Activated naive CD8-positive, alpha-beta T cell (primary cell): ENCODE measurements around the gene GJC1.

ENCODE experiments used
- H3K27ac Mint-ChIP-seq: one replicate; pipeline ENCODE4 v1.8.0; 2021; ENCODE audit warnings: mixed read lengths
- H3K27me3 Mint-ChIP-seq: one replicate; pipeline ENCODE4 v1.8.0; 2021; ENCODE audit warnings: mixed read lengths
- H3K36me3 Mint-ChIP-seq: one replicate; pipeline ENCODE4 v1.8.0; 2021; ENCODE audit warnings: mixed read lengths
- H3K4me1 Mint-ChIP-seq: one replicate; pipeline ENCODE4 v1.8.0; 2021; ENCODE audit warnings: low read depth, mixed read lengths
- H3K4me3 Mint-ChIP-seq: one replicate; pipeline ENCODE4 v1.8.0; 2021; ENCODE audit warnings: mild to moderate bottlenecking, mixed read lengths
- H3K9me3 Mint-ChIP-seq: one replicate; pipeline ENCODE4 v1.8.0; 2021; ENCODE audit warnings: low read depth, mixed read lengths

The GJC1 gene

DNA sequence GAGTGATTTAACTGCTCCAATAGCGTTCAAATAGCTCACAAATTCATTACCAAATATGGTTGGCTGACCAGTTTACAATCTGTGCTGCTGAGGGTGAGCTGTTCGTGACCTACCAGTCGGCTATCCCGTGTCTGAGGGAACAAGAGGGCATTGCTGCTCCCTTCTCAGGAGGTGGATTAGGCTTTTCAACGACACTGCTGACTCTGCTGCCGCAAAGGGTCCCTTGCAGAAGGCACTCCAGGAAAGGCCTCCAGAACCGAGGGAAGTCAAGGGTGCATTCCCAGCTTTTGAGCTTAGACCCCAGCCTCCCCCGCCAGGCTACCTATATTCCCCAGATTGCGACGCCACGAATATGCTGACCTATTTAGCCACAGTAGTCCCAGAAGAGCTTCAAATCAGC lies 32.3 kb downstream of the GJC1 start:
- H3K27ac Mint-ChIP-seq: no peak overlapping the region
- H3K36me3 Mint-ChIP-seq: no peaks in the 10 kb centered on the region
- H3K4me3 Mint-ChIP-seq: no peak overlapping the region
- peaks cover 2% of the 10 kb centered on the region for H3K4me1 Mint-ChIP-seq
- no peaks in the 10 kb centered on the region for H3K27me3 Mint-ChIP-seq
- H3K9me3 Mint-ChIP-seq: no peaks in the 10 kb centered on the region

DNA sequence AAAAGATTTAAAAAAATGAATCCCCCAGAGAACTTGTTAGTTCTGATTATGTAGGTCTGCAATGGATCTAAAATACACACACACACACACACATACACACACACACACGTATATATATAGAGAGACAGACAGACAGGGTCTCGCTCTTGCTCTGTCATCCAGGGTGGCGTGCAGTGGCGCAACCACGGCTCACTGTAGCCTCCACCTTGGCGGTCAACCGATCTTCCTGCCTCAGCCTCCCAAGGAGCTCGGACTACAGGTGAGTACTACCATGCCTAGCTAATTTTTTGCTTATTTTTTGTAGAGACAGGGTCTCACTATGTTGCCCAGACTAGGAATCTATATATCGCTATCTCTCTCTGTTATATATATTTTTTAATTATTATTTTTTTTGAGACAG lies 33.4 kb downstream of the GJC1 start:
- H3K36me3 Mint-ChIP-seq: no peaks in the 10 kb centered on the region
- no peak overlapping the region for H3K4me3 Mint-ChIP-seq
- H3K27me3 Mint-ChIP-seq: no peaks in the 10 kb centered on the region
- peaks cover 2% of the 10 kb centered on the region for H3K4me1 Mint-ChIP-seq
- no peak overlapping the region for H3K27ac Mint-ChIP-seq
- H3K9me3 Mint-ChIP-seq: no peaks in the 10 kb centered on the region

DNA sequence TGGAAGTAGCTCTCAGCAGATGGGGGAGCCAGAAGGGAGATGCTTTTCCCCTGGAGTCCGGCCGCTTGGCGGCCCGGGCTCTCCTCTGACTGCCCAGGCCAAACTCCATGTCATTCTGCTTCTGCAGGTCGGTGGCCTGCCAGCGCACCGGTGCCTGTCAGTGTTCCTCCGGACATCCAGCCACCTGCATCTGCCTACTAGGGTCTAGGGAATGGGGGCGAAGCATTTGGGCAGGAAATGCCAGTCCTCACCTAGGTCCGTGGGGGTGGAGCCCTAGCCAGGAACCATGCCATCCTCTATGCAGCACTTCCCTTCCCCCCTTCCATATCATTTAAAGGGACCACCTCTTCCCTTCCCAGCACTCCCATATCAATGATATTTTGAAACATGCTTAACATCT lies 34.2 kb downstream of the GJC1 start:
- H3K27ac Mint-ChIP-seq: no peak overlapping the region
- no peaks in the 10 kb centered on the region for H3K9me3 Mint-ChIP-seq
- H3K36me3 Mint-ChIP-seq: no peaks in the 10 kb centered on the region
- H3K27me3 Mint-ChIP-seq: no peaks in the 10 kb centered on the region
- no peak overlapping the region for H3K4me3 Mint-ChIP-seq
- peaks cover 2% of the 10 kb centered on the region for H3K4me1 Mint-ChIP-seq

DNA sequence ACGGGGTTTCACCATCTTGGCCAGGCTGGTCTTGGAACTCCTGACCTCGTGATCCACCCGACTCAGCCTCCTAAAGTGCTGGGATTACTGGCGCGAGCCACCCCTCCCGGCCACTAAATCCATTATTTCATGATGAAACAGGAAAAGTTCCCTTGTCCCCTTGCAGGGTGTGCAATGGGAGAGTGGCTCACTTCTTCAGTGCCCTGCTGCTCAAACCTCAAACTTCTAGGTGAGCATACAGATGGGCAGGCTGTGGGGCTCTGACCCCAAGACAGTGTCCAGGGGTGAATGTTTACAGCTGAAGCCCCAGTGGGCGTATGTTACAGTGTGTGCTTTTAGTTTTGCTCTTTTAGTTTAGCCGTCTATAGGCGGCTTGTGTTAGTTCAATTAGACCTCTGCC lies 34.7 kb downstream of the GJC1 start:
- no peak overlapping the region for H3K27ac Mint-ChIP-seq
- peaks cover 2% of the 10 kb centered on the region for H3K4me1 Mint-ChIP-seq

GRCh38 chr17:44794851-44795413 lies 35.2 kb downstream of the GJC1 start:
- H3K36me3 Mint-ChIP-seq: no peaks in the 10 kb centered on the region
- H3K4me3 Mint-ChIP-seq: no peak overlapping the region
- no peaks in the 10 kb centered on the region for H3K9me3 Mint-ChIP-seq
- H3K27me3 Mint-ChIP-seq: no peaks in the 10 kb centered on the region
- H3K4me1 Mint-ChIP-seq: peaks cover 2% of the 10 kb centered on the region
- no peak overlapping the region for H3K27ac Mint-ChIP-seq

More for the DNA sequence above, 34.7 kb downstream of the GJC1 start:
- Mint-ChIP-seq H3K36me3 (no peaks in the 10 kb centered on the region), H3K4me3 (no peak overlapping the region), H3K9me3 (no peaks in the 10 kb centered on the region), H3K27me3 (no peaks in the 10 kb centered on the region)

- Mint-ChIP-seq H3K9me3 (no peaks in the 10 kb centered on the region), H3K27me3 (no peaks in the 10 kb centered on the region), H3K4me1 (peaks cover 2% of the 10 kb centered on the region), H3K4me3 (no peak overlapping the region), H3K36me3 (no peaks in the 10 kb centered on the region), H3K27ac (no peak overlapping the region)
These were observed 35.9 kb downstream of the GJC1 start for GRCh38 chr17:44793885-44794842.

DNA sequence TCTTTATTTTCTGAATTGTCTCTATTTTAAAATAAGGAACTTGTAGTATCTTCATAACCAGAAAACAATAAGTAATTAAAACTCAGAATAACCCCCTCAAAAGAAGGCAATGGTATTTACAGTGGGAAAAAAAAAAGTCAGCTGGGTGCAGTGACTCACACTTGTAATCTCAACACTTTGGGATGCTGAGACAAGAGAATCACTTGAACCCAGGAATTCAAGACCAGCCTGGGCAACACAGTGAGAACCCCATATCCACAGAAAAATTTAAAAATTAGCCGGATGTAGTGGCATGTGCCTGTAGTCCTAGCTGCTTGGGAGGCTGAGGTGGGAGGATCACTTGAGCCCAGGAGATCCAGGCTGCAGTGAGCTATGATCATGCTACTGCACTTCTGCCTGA lies 37.8 kb downstream of the GJC1 start:
- Mint-ChIP-seq H3K9me3 (no peaks in the 10 kb centered on the region), H3K4me1 (peaks cover 2% of the 10 kb centered on the region), H3K4me3 (no peak overlapping the region), H3K27me3 (no peaks in the 10 kb centered on the region), H3K36me3 (no peaks in the 10 kb centered on the region), H3K27ac (no peak overlapping the region)

GRCh38 chr17:44788139-44788538 lies 41.9 kb downstream of the GJC1 start:
- H3K4me3 Mint-ChIP-seq: no peak overlapping the region
- H3K9me3 Mint-ChIP-seq: no peaks in the 10 kb centered on the region
- no peaks in the 10 kb centered on the region for H3K36me3 Mint-ChIP-seq
- no peaks in the 10 kb centered on the region for H3K27me3 Mint-ChIP-seq
- H3K27ac Mint-ChIP-seq: no peak overlapping the region
- no peaks in the 10 kb centered on the region for H3K4me1 Mint-ChIP-seq

DNA sequence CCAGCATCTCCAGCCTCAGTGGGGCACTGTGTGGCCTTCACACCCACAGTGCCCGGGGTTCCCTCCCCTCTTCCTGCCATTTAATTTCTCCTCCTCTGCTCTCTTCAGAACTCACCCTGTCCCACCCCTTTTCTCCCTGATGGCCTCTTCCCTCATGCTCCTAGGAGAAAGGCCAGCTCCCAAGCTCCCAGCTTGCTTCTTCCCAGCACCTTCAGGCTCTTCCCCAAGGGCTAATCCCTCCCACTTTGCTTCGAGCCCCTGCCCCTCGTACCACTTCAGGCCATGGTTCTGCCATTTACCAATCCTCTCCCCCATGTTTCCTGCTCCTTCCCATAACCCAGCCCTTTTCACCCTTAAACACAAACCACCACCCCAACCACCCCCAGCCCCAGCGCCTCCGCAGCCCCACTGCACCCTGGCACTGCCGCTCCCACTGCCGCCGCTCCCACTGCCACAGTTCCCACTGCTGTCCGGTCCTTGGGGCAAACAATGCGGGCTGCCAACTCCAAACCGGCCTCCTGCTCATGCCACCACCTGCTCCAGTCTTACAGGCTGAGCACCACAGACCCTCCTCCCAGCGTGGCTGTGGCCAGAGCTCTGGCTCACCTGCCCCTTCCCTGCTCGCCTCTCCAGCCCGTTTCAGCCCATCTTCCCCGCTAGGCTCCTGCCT lies 42.7 kb downstream of the GJC1 start:
- Mint-ChIP-seq H3K9me3 (no peaks in the 10 kb centered on the region), H3K27me3 (no peaks in the 10 kb centered on the region), H3K27ac (no peak overlapping the region), H3K4me3 (no peak overlapping the region), H3K4me1 (no peaks in the 10 kb centered on the region), H3K36me3 (no peaks in the 10 kb centered on the region)

DNA sequence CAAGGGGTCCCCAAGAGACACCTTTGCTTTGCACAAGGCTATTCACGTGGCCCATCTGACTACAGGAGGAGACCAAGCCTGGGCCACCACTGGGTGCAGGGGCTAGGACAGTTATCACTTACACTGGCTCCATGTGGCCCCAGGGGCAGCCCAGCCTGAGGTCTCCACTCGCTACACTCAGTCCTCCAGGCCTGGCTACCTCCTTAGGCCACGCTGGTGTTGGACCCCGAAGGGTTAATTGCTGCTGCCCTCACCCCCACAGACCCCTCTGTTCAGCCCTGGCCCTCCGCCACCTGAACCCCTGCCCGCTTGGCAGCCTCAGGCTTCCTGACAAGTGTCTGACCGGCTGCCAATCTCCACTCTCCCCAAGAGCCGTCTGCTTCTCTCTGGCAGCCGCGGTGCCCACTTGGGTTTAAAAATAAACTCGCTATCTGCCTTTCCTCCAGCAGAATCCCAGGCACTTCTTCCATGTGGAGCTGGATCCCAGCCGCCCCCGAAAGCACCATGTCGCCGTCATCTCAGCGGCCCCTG lies 43.5 kb downstream of the GJC1 start:
- no peak overlapping the region for H3K4me3 Mint-ChIP-seq
- no peak overlapping the region for H3K27ac Mint-ChIP-seq
- H3K4me1 Mint-ChIP-seq: no peaks in the 10 kb centered on the region
- H3K27me3 Mint-ChIP-seq: no peaks in the 10 kb centered on the region
- H3K36me3 Mint-ChIP-seq: no peaks in the 10 kb centered on the region
- H3K9me3 Mint-ChIP-seq: no peaks in the 10 kb centered on the region

GRCh38 chr17:44785921-44786320 lies 44.2 kb downstream of the GJC1 start:
- H3K27ac Mint-ChIP-seq: no peak overlapping the region
- no peaks in the 10 kb centered on the region for H3K9me3 Mint-ChIP-seq
- H3K27me3 Mint-ChIP-seq: no peaks in the 10 kb centered on the region
- no peaks in the 10 kb centered on the region for H3K4me1 Mint-ChIP-seq
- H3K36me3 Mint-ChIP-seq: no peaks in the 10 kb centered on the region
- H3K4me3 Mint-ChIP-seq: no peak overlapping the region

GRCh38 chr17:44782326-44782850 lies 47.7 kb downstream of the GJC1 start:
- no peaks in the 10 kb centered on the region for H3K36me3 Mint-ChIP-seq
- H3K4me1 Mint-ChIP-seq: no peaks in the 10 kb centered on the region
- H3K27ac Mint-ChIP-seq: no peak overlapping the region
- H3K4me3 Mint-ChIP-seq: no peak overlapping the region
- no peaks in the 10 kb centered on the region for H3K9me3 Mint-ChIP-seq
- H3K27me3 Mint-ChIP-seq: no peaks in the 10 kb centered on the region

DNA sequence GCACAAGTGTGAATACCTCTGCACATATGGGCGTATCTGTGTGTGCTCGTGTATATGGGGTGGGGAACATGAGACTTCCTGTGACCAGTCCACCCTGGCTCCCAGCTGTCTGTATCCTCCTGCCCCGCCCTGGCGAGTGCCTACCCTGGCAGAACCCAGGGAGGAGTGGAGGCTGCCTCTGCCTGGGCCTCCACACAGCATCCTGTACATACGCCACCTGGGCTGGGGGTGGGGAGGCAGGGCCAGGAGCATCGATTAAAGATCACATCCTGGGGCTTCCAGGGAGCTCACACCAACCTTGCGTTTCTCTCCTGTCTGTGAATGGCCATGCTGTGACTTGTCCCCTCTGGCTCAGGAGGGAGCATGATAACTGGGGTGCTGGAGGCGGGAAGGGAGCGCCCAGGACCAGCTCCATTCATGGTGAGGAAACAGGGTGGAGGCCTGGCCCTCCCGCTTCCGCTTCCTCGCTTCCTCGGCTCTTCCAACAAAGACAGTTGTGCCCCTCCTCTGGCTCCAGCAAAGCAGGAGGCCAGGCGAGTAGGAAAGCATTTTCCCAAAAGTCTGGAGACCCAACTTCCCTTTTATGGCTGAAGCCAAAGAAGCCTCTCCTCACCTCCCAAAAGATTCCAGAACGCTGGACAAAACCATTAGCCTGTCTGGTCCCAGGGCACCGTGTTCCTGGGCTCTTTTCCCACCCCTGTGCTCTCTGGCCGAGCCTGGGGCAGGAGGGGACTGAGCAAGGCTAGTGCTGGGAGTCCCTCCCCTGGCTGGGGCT lies 48.3 kb downstream of the GJC1 start:
- H3K36me3 Mint-ChIP-seq: no peaks in the 10 kb centered on the region
- H3K4me1 Mint-ChIP-seq: no peaks in the 10 kb centered on the region
- H3K27me3 Mint-ChIP-seq: no peaks in the 10 kb centered on the region
- H3K27ac Mint-ChIP-seq: no peak overlapping the region
- H3K4me3 Mint-ChIP-seq: no peak overlapping the region
- no peaks in the 10 kb centered on the region for H3K9me3 Mint-ChIP-seq

DNA sequence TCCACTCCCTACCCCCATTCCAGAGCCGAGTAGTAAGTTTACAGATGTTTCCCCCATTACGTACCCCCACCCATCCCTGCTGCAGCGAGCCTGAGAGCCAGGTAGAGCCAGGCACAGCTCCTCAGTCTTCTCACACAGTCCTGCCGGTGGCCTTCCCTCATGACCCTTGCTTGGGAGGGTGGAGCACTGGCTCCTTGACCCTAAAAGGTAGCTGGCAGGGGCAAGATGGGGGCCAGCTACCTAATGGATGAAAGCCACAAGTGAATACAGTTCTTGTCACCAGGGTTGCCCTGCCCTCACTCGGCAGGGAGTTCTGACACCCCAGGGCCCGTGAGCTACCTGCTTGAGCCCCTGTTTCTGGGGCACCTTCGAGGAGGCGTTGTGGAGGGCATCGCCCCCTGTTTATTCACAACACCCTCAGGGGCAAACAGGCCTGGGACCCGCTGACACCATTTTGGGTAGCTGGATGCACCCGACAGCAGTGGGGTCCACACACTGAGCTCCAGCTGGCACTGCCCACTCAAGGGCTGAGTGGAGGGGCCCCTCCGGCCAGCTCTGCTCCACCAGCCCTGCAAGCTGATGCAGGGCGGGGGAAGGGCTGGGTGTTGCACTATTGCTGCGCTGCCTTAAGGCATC lies 49.1 kb downstream of the GJC1 start:
- Mint-ChIP-seq H3K36me3 (no peaks in the 10 kb centered on the region), H3K27me3 (no peaks in the 10 kb centered on the region), H3K27ac (no peak overlapping the region), H3K4me3 (no peak overlapping the region), H3K9me3 (no peaks in the 10 kb centered on the region), H3K4me1 (peaks cover 2% of the 10 kb centered on the region)
